Stomach (tissue), 9 donors: ENCODE results near the gene ERN1. TPM values are rescaled to one million over a fixed set of nuclear protein-coding genes. Genes with fewer than 3 reads are reported as not detected.

ENCODE experiments used
- DNase-seq, 2 donors: peaks; one replicate each; pipeline versions ENCODE4 v3.0.0 to v3.0.0-alpha.2; 2013 to 2019
- H3K27ac ChIP-seq, 5 donors: fragments of 200-600 bp in 4 of 5; sonication (generic) in 4 of 5; one replicate each; pipeline ENCODE4 v1.5.1; 2013 to 2019; ENCODE audit warnings: mild to moderate bottlenecking in 1 of 5, moderate library complexity in 1 of 5
- H3K27me3 ChIP-seq, 3 donors: fragments of 200-600 bp; sonication (generic); one replicate each; pipeline ENCODE4 v1.5.1; 2017 to 2019; ENCODE audit warnings: mixed run types in 1 of 3
- H3K36me3 ChIP-seq, 4 donors: fragments of 200-600 bp; sonication (generic); 1 replicate in 3 of 4; 2 replicates in 1 of 4; pipeline ENCODE4 v1.5.1; 2016 to 2019
- H3K4me1 ChIP-seq, 4 donors: fragments of 200-600 bp; sonication (generic); one replicate each; pipeline ENCODE4 v1.5.1; 2016 to 2019
- H3K4me3 ChIP-seq, 4 donors: fragments of 200-600 bp; sonication (generic) in 3 of 4; one replicate each; pipeline ENCODE4 v1.5.1; 2016 to 2019; ENCODE audit warnings: mild to moderate bottlenecking in 1 of 4
- H3K9me3 ChIP-seq, 4 donors: fragments of 200-600 bp; sonication (generic); one replicate each; pipeline ENCODE4 v1.5.1; 2016 to 2019
- EP300 ChIP-seq: sonication (generic); formaldehyde crosslinking; IDR thresholded peaks from one replicate; pipeline ENCODE4 v1.6.1; 2017; ENCODE audit warnings: antibody characterized with exemption
- POLR2A ChIP-seq, 4 donors: fragments of 450-650 bp; IDR thresholded peaks; one replicate each; pipeline ENCODE4 v1.6.1; 2016; ENCODE audit warnings: antibody characterized with exemption in 4 of 4, control low read depth in 2 of 4, mild to moderate bottlenecking in 1 of 4, moderate library complexity in 1 of 4
- POLR2AphosphoS5 ChIP-seq, 3 donors: sonication (generic); formaldehyde crosslinking; IDR thresholded peaks; one replicate each; pipeline ENCODE4 v1.6.1; 2016; ENCODE audit warnings: antibody characterized with exemption in 3 of 3
- WGBS, 5 donors: extraction: QIAGEN DNeasy Blood & Tissue Kit in 3 of 5; methylation state at CpG; one replicate each; pipeline versions ENCODE4 v1.1.5 to v1.1.7; 2013 to 2018; 5-methylcytosine and 5-hydroxymethylcytosine counted together
- intact Hi-C: fragments of 100-400 bp; cut with DNase I; formaldehyde crosslinking; loops from one replicate; pipeline ENCODE4 v1.15.1; 2023; ENCODE audit warnings: low total_unique reads
- polyA plus RNA-seq, 3 donors: library from polyadenylated mRNA; stranded (reverse); fragments of 200-250 nt; gene quantifications; one replicate each; pipeline ENCODE4 v1.2.3, GENCODE V29; 2013
- total RNA-seq, 5 donors: library from RNA; depleted of rRNA; stranded (reverse); fragments of >200 nt; gene quantifications; one replicate each; pipeline versions ENCODE4 v1.1.0 to v1.2.3, GENCODE V29; 2014 to 2016
- TF ChIP-seq, protein P1 (sequence below), 7 experiments: fragments of 450-650 bp in 4 of 7; fragments of 200-600 bp in 3 of 7; sonication (generic) in 3 of 7; IDR thresholded peaks; one replicate each; pipeline ENCODE4 v1.5.1; 2016 to 2019; ENCODE audit warnings: antibody characterized with exemption in 7 of 7, control low read depth in 2 of 7, mild to moderate bottlenecking in 1 of 7
- donor health status: healthy with polysubstance abuse.
- donor health status: Bipolar disorder and iron deficiency.
- donor health status: healthy.

The ERN1 gene
- total and polyA plus RNA-seq, 8 donors = 4.1 to 76.4 (median 28.0) TPM

DNA sequence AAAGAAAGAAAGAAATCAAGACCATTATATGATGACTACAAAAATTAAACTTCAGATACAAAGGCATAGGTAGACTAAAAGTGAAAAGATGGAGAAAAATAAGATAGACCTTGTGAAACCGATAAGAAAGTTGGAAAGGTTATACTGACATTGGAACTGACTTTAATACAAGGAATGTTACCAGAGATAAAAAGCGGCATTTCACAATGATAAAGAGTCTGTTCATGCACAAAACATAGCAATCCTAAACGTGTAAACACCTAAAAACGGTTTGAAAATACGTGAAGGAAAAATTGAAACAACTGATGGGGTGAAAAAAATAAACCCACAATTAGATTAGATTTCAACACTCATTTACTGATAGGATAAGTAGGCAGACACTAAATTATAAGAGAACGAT lies 9.6 kb upstream of the ERN1 start:
- no peak overlapping the region for H3K4me3 ChIP-seq
- no peak for DNase-seq
- intact Hi-C loops = loop anchor here (10.0 kb wide), 2 partner anchors 85 to 225 kb away; partner anchors contain the start of genes CSHL1 and GH1
- no peak overlapping the region for H3K27ac ChIP-seq
- TF ChIP-seq POLR2AphosphoS5 (IDR thresholded peaks at IDR 0.05) = no peak
- no peak for TF ChIP-seq POLR2A (IDR thresholded peaks at IDR 0.05)
- TF ChIP-seq EP300 = no peak
- TF ChIP-seq, protein P1, sequence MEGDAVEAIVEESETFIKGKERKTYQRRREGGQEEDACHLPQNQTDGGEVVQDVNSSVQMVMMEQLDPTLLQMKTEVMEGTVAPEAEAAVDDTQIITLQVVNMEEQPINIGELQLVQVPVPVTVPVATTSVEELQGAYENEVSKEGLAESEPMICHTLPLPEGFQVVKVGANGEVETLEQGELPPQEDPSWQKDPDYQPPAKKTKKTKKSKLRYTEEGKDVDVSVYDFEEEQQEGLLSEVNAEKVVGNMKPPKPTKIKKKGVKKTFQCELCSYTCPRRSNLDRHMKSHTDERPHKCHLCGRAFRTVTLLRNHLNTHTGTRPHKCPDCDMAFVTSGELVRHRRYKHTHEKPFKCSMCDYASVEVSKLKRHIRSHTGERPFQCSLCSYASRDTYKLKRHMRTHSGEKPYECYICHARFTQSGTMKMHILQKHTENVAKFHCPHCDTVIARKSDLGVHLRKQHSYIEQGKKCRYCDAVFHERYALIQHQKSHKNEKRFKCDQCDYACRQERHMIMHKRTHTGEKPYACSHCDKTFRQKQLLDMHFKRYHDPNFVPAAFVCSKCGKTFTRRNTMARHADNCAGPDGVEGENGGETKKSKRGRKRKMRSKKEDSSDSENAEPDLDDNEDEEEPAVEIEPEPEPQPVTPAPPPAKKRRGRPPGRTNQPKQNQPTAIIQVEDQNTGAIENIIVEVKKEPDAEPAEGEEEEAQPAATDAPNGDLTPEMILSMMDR (IDR thresholded peaks at IDR 0.05) = no peak
- no peaks in the 10 kb centered on the region for H3K9me3 ChIP-seq
- H3K4me1 ChIP-seq = peaks cover 0 to 5% (median under 1%) of the 10 kb centered on the region in 4 donors
- no peaks in the 10 kb centered on the region for H3K36me3 ChIP-seq
- WGBS, 5 donors = 29 to 69% (median 49%) methylated on average over 6 of the region's 6 CpGs
- no peaks in the 10 kb centered on the region for H3K27me3 ChIP-seq

DNA sequence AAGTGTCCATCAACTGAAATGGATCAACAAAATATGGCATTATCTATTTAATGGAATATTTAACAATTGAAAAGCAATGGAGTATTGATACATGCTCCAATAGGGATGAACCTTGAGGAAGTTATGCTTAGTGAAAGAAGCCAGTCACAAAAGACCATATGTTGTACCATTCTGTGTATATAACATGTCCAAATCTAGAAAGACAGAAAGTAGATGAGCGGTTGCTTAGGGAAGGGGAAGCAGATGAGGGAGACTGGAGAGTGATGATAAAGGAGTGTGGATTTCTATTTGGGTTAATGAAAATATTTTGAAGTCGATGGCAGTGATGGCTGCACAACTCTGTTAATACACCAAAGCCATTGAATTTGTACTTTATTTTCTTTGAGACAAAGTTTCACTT lies 8.5 kb upstream of the ERN1 start:
- H3K9me3 ChIP-seq = no peaks in the 10 kb centered on the region
- peaks cover 0 to 5% (median 0%) of the 10 kb centered on the region in 4 donors for H3K4me1 ChIP-seq
- no peaks in the 10 kb centered on the region for H3K36me3 ChIP-seq
- TF ChIP-seq, protein P1 (IDR thresholded peaks at IDR 0.05) = no peak
- TF ChIP-seq EP300 = no peak
- TF ChIP-seq POLR2A (IDR thresholded peaks at IDR 0.05) = no peak
- no peak for TF ChIP-seq POLR2AphosphoS5 (IDR thresholded peaks at IDR 0.05)
- DNase-seq = no peak
- no peaks in the 10 kb centered on the region for H3K27me3 ChIP-seq
- 82 to 90% (median 83%) methylated on average over 2 of the region's 2 CpGs for WGBS, 5 donors
- H3K27ac ChIP-seq = no peak overlapping the region
- intact Hi-C loops = loop anchor here (10.0 kb wide), 2 partner anchors 84 to 224 kb away; partner anchors contain the start of genes CSHL1 and GH1
- H3K4me3 ChIP-seq = no peak overlapping the region

DNA sequence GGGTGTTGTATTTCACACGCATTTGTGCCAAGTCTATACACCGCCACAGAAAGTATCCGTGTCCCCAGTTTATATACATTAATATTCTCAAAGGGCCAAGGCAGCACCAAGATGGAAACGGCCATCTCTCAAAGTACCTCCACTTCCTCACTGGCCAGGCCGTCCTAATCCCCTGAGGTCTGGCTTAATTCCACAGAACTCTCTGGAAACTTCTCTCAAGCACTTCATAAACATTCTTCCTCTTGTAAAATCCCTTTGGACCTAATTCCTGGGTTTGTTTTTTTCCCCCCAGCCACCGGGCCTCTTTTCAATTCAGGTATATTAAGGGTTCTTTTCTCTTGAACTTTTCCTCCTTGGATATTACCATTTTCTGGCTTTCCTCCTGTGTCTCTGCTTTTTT lies 5.1 kb upstream of the ERN1 start:
- H3K4me3 ChIP-seq = no peak overlapping the region
- TF ChIP-seq, protein P1 (IDR thresholded peaks at IDR 0.05) = no peak
- TF ChIP-seq POLR2AphosphoS5 (IDR thresholded peaks at IDR 0.05) (no peak), POLR2A (IDR thresholded peaks at IDR 0.05) (no peak), EP300 (no peak)

DNA sequence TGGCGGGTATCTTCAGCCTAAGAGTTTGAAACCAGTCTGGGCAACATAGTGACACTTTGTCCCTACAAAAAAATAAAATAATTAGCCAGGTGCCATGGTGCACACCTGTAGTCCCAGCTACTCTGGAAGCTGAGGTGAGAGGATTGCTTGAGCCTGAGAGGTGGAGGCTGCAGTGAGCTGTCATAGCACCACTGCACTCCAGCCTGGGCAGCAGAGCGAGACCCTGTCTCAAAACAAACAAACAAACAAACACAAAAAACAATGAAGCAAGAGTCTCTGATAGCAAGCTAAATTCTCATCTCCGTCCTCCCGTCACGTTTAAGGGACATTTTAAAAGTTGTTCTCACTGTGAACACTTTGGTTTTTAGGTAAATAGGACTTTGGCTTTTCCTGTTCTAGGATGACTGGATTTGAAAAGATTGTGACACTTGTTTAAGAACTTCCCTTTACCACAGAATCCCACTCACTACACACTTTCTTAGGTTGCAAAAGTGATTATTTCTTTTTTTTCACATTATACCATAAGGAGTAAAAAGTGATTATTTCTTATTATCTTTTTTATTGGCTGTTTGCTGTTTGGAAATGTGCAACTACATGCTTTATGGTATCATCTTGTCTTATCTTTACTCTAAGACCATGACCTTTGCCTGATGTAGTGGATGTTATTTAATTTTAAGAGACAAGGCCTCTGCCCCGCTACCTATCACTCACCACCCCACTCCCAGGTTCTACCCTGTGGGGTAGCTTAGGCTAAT lies 4.4 kb upstream of the ERN1 start:
- 73 to 87% (median 77%) methylated on average over 6 of the region's 6 CpGs for WGBS, 5 donors
- no peak for TF ChIP-seq EP300
- TF ChIP-seq, protein P1 (IDR thresholded peaks at IDR 0.05) = no peak
- TF ChIP-seq POLR2A (IDR thresholded peaks at IDR 0.05) = no peak
- TF ChIP-seq POLR2AphosphoS5 (IDR thresholded peaks at IDR 0.05) = no peak

More for the DNA sequence above, 5.1 kb upstream of the ERN1 start:
- peaks cover 6 to 27% (median 12%) of the 10 kb centered on the region in 4 donors for H3K4me1 ChIP-seq
- H3K27me3 ChIP-seq = no peaks in the 10 kb centered on the region
- WGBS, 5 donors = 44 to 49% (median 46%) methylated on average over 6 of the region's 6 CpGs
- H3K27ac ChIP-seq = no peak overlapping the region
- no peaks in the 10 kb centered on the region for H3K9me3 ChIP-seq
- no peak for DNase-seq
- H3K36me3 ChIP-seq = no peaks in the 10 kb centered on the region
- intact Hi-C loops = loop anchor here (5.0 to 10.0 kb wide), 3 partner anchors 80 to 220 kb away; partner anchors contain the start of genes CSHL1 and GH1

More for the DNA sequence above, 4.4 kb upstream of the ERN1 start:
- Histone ChIP-seq H3K9me3 (no peaks in the 10 kb centered on the region), H3K27ac (no peak overlapping the region), H3K36me3 (no peaks in the 10 kb centered on the region), H3K4me3 (no peak overlapping the region), H3K27me3 (no peaks in the 10 kb centered on the region), H3K4me1 (peaks cover 6 to 23% (median 12%) of the 10 kb centered on the region in 4 donors)
- no peak for DNase-seq
- intact Hi-C loops = loop anchor here (5.0 to 10.0 kb wide), 3 partner anchors 80 to 220 kb away; partner anchors contain the start of genes CSHL1 and GH1
